Fibroblast of skin of abdomen (primary cell): ENCODE measurements around the gene NPTXR.
"Not testable (repeated sequence)": the region's sequence is repeated elsewhere in the genome, so short reads cannot be mapped to it uniquely, and the experiment has no call there.

Source experiments
- DNase-seq: peaks from one replicate; pipeline ENCODE4 v3.0.0-alpha.2; 2013

The NPTXR gene

DNA sequence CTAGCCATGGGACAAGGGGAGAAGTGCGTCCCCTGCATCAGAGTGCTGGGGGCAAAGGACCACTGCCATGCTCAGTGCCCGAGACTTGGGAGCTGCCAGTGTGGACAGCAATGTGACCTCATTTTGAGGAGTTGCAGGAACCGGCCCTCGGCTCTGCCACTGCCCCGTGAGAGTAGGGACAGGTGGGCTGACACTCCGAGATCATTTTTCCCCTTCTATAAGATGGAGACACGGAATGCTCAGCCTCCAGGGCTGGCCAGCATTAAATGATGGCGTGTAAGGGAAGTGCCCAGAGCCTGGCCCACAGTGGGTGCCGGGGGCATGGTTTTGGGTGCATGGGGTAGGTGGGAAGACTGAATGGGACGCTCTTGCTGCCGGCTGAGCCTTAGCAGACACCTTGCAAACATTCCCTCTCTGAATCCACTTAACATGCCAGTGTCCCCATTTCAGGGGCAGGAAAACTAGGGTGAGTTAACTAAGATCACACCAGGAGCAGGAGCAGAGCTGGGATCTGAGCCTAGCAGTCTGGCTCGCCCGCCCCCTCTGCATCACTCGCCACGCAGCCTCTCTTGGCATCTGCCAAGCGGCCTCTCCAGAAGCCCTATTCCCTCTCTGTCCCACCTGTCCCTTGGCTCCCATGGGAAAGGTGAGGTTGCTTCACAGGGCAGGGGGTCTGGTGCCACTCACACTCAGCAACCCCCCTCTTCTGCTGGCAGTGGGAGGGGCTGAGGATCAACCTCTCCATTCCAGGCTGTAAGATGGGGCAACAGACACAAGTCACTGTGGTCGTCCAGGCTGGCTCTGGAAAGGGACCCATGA is 13.6 kb downstream of the NPTXR start:
- DNase-seq, result no peak

DNA sequence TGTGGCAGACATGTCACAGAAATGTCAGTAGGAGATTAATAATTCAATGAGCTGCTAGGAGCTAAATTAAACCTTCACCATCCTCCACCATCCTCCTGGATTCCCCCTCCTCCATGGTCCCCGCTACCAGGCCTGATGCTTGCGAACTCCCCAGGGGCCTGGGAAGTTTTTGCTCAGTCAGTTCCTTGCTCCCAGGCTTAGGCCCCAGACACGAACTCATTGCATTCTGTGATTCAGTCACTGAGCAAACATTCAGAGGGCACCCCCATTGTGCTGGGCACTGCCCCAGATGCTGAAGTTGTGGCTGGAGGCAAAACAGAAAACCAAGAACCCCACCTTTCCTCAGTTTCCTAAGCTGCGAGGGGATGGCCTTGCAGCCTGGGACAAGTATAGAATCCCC is 14.3 kb downstream of the NPTXR start:
- no peak for DNase-seq

DNA sequence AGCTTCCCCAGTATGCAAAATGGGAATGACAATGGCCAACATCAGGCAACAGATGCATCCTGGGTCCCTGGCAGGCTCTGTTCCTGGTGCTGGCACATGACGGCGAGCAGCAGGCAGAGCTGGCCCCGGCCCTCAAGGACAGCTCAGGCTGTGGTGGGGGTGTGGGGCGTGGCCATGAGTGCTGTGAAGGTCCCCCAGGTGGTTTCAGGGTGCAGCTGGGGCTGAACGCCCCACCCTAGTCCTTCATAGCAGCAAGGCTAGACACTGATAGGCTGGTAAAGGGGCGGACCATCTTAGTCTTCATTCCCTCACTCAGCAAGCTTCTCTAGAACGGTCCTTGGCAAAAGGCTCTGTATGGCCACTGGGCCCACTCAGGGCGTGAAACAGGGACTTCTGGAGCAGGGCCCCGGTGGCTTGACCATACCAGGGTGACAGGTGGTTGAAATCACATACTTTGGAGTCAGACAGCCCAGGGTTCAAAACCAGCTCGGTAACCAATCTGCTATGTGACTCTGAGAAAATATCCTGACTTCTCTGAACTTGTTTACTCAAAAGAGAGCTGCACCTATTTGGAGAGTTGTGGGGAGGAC is 15.1 kb downstream of the NPTXR start:
- no peak for DNase-seq

DNA sequence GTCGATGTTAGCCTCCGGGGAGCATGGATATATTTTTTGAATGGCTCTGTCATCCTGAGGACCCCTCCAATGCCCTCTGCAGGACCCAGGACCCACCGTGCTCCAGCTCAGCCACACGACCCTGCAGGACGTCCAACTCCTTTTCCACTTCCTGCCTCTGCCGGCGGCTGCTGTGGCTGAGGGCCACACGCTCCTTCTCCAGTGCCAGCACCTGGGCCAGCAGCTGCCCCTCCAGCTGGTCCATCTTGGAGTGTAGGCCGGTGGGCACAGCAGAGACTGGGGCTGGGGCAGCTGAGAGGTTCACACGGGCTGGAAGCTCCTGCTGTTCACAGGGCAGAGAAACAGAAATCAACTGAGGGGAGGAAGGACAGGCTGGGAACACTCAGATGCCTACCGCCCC is 15.6 kb downstream of the NPTXR start:
- DNase-seq, result no peak

DNA sequence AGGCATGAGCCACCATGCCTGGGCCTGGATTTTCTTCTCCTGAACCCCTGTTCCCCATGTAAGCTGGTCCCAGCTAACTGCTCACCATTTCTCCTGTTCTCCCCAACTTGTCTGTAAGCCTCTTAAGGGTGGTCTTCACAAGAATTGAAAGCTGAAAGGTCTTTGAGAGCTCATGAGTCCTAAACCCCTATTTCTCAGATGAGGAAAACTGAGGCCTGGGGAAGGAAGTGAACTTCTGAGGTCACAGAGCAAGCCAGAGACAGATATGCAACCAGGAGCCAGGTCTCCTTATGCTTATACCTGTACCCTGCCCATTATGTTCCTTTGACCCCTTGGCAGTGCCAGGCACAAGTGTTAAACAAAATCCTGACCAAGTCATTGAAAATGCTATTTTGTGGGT is 16.3 kb downstream of the NPTXR start:
- DNase-seq, result no peak

DNA sequence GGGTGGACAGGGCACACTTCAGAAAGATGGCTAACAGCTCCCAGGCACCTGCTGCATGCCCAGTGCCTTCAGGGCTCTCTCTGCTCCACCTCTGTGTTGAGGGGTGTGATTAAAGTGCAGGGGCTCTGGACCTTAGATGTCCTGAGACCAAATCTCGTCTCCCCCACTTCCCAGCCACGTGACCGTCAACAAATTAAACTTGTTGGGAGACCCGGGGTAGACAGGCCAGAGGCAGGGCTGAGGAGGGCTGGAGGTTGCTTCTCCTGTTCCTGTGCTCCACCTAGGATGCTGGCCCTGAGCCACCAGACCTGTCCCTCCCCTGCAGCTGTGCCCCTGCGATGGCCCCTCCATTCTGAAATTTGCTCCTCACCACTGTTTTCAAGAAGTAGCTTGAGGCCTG is 17.0 kb downstream of the NPTXR start:
- no peak for DNase-seq

- DNase-seq, result no peak
These were observed 17.4 kb downstream of the NPTXR start for GRCh38 chr22:38826386-38826785.

DNA sequence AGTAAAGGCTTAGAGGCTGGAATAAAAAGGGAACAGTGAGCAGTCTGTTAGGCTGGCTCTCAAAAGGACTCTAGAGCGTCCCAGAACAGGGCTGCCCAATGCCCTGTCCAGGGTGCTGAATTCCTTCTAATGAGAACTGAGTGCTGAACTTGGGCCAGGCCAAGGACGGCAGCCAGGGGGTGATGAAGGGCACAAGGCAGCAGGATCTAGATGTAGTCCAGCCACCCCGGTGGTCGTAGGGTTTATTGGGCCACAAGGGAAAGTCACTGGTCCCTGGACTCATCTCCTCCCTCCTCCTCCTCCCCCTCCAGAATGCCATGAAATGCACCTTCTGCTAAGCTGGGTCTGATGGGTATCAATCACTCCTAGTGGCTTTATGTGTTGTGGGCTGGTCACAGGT is 19.2 kb downstream of the NPTXR start:
- peak; percentile 75 for DNase-seq

DNA sequence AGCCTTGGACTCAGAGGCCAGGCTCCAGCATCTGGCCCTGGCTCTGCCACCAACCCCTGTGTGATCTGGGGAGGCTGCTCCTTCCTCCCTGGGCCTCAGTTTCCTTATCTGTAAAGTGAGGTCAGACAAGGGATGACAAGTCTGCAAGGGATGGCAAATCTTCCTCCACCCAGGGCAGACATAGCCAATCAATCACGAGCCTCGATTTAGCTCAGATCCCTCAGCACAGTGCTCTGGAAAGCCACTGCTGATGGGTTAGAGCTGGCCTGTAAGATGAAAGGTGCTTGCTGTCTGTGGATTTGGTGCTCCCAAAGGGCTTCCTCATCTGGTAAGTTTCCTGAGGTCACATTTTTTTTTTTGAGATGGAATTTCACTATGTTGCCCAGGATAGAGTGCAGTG is 20.2 kb downstream of the NPTXR start:
- DNase-seq, result no peak

GRCh38 chr22:38823076-38823475 is 20.8 kb downstream of the NPTXR start:
- DNase-seq, result no peak

DNA sequence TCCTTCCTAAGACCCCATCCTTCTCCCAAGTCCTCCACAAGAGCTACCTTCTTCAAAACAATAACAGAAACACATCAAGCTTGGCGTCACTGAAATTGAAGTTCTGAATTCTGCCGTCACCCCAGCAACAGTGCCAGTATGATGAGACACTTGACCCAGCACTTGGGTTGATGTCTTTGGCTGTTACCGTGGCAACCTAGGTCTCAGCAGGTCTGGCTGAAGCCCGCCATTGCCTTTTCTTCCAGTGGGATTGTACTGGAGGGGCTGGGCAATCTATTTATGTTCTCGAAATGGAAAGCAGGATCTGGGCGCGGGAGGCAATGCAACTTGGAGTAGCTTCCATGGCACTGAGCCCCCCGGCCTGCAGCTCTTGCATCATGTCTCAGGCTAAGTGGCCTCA is 23.8 kb downstream of the NPTXR start:
- DNase-seq, result no peak

GRCh38 chr22:38819387-38819940 is 24.4 kb downstream of the NPTXR start:
- no peak for DNase-seq

GRCh38 chr22:38817196-38817595 is 26.6 kb downstream of the NPTXR start:
- DNase-seq, result no peak

GRCh38 chr22:38815842-38816241 is 28.0 kb downstream of the NPTXR start:
- no peak for DNase-seq

- no peak for DNase-seq
These were observed 32.6 kb downstream of the NPTXR start for GRCh38 chr22:38811241-38811640.

DNA sequence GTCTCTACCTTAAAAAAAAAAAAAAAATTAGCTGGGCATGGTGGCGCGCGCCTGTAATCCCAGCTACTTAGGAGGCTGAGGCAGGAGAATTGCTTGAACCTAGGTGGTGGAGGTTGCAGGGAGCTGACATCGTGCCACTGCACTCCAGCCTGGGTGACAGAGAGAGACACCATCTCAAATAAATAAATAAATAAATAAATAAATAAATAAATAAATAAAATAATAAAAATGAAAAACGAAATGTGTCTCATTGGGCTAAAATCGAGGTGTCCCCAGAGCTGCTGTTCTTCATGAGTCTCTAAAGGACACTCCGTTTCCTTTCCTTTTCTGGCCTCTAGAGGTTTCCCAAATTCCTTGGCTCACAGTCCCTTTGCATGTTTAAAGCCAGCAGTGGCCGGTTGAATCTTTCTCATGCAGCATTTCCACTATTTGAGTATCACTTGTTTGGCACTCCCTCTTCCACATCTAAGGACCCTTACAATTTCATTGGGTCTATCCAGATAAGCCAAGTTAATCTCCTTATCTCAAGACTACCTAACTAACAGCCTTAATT is 38.7 kb downstream of the NPTXR start:
- DNase-seq, result not testable (repeated sequence)

DNA sequence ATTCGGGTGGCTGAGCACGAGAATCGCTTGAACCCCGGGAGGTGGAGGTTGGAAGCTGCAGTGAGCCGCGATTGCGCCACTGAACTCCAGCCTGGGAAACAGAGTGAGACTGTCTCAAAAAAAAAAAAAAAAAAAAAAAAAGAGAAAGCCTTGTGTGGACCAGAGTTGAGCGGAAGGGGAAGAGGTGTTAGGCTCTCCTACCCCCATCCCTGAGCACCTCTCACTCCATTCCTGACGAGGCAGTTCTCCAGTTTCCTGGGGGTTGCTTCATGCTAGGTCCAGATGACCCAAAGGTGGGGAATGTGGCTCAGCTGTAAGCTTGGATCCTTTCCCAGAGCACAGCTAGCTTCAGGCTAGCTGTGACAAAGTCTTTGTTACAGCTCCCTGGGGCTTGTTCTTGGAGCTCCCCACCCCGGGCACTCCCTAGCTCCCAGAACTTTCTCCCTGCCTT is 41.1 kb downstream of the NPTXR start:
- DNase-seq, result peak; percentile 96

DNA sequence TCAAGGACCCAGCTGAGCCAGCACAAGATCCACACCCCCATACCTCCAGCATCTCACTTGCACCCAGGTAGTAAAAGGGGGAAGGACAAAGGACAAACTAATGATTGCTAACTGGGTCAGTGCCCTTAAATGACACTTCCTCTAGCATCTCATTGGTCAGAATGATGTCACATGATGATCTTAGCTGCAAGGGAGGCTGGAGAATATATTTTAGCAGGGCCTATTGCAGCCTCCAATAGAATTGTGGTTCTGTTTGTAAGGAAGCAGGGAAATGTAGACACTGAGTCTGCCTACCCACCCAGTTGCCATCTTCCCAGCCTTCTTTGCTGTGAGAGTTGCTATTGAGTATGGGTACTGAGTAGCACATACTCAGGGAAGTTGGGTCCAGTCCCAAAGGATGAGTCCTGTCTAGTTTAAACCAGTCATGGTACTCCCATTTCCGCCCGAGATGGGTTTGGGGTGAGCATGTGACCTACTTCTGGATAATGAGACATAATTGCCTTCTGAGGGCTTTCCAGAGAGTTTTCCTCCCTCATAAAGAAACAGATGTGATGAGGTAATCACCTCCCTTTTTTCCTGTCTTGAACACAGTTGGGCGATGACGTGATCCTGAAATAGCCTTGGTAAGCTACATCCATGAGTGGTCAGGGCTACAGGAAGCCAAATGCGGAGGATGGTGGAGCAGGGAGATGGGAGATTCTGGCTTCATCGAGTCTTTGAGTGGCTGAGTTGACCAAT is 44.4 kb downstream of the NPTXR start:
- DNase-seq, result peak; percentile 37

- DNase-seq, result no peak
These were observed 45.3 kb downstream of the NPTXR start for GRCh38 chr22:38798496-38798895.

DNA sequence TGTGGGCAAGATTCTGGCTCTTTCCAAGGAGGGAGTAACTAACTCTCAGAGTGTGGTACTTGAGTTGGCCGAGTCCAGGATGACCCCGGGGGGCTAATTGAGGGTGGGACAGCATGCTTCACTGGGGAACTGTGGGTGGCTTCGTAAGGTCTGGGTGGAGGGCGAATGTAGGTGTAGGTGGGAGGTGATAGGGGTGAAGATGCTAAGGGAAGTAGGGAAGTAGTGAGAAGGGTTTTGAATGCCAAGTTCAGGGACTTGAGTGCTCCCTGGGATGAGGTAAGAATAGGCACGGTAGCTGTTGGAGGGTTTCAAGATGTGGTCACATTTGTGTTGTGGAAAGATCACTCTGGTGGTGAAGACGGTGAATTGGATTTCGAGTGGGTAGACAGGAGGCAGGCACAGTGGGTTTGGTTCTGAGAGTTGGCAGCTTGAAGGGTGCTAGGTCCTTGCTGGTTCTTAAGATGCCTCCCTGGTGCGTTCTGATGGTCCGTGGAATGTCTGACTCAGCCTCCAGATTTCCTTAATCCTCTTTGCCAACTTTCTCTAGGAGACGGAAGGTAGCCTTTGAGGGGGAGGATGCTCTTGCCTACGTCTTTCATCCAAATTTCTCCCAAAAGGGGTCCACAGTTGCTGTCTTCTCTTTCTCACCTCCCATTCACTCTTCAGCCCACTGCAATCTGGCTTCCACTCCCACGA is 47.4 kb downstream of the NPTXR start:
- no peak for DNase-seq

GRCh38 chr22:38795569-38795968 is 48.3 kb downstream of the NPTXR start:
- DNase-seq, result no peak

DNA sequence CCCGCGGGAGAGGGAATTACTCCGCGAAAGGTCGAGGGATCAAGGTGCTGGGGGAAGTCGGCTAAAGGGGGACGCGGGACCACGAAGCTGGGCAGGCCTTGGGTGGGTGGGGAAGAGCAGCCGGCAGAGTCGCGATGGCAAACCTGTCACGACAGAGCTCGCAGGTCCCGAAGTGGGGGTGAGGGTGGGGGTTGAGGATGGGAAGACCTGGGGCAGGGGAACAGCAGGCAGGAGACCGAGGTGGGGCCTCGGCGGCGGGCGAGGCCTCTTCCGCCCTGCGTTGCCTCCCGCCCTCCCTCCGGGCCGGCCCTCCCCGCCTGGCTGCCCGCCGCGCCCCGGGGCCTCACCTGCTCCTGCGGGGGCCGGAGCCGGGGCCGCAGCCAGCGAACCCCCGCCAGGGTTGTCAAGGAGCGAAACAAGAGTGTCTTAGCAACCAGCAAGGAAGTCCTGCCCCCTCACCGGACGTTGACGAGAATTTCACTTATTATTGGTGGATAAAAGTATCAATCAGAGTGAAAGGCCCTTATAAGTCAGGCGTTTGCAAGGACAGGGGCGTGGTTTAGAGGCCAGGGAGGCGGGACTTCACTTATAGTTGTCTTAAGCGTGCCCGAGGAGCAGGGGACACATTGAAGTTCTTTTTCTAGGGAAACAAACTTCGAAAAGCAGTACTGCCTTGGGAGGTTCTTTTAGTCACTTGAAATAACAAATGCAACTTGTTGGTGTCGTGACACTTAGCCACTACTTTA is 49.9 kb downstream of the NPTXR start, which contains the start of gene DNAL4:
Gene DNAL4, minus strand, starts transcription at position 423 of the 746 bp plus-strand sequence. CDS start 11,412 bp downstream, outside the sequence.
- peak; percentile 98 for DNase-seq
